Esophagus squamous epithelium (tissue), 5 donors: ENCODE measurements around the gene CGB1. TPM values are rescaled to one million over a fixed set of nuclear protein-coding genes. Genes with fewer than 3 reads are reported as not detected.
A peak's percentile ranks its signal among the peaks of the same experiment; 100 is the strongest.

Source experiments
- DNase-seq: peaks from one replicate; lab custom pipeline; 2025; lab: John Stamatoyannopoulos, UW
- H3K27ac ChIP-seq, 4 donors: fragments of 200-600 bp; sonication (generic); one replicate each; pipeline ENCODE4 v1.5.1; 2016 to 2019; ENCODE audit warnings: mild to moderate bottlenecking in 1 of 4
- H3K27me3 ChIP-seq, 4 donors: fragments of 200-600 bp; sonication (generic); 1 replicate in 3 of 4; 2 replicates in 1 of 4; pipeline versions ENCODE4 v1.5.1 to v1.6.0; 2017 to 2021; ENCODE audit warnings: antibody characterized with exemption in 1 of 4
- H3K36me3 ChIP-seq, 3 donors: fragments of 200-600 bp; sonication (generic); one replicate each; pipeline ENCODE4 v1.5.1; 2016 to 2019
- H3K4me1 ChIP-seq, 3 donors: fragments of 200-600 bp; sonication (generic); one replicate each; pipeline ENCODE4 v1.5.1; 2017 to 2019
- H3K4me3 ChIP-seq, 4 donors: fragments of 200-600 bp; sonication (generic); 1 replicate in 3 of 4; 2 replicates in 1 of 4; pipeline ENCODE4 v1.5.1; 2016 to 2019; ENCODE audit warnings: mild to moderate bottlenecking in 2 of 4, moderate library complexity in 1 of 4
- H3K9me3 ChIP-seq, 3 donors: fragments of 200-600 bp; sonication (generic); one replicate each; pipeline ENCODE4 v1.5.1; 2016 to 2019
- POLR2A ChIP-seq, 4 donors: fragments of 450-650 bp; IDR thresholded peaks; one replicate each; pipeline ENCODE4 v1.6.1; 2017; ENCODE audit warnings: antibody characterized with exemption in 4 of 4, mild to moderate bottlenecking in 4 of 4, moderate library complexity in 3 of 4
- WGBS, 2 donors: methylation state at CpG; one replicate each; pipeline ENCODE4 v1.1.5; 2018; 5-methylcytosine and 5-hydroxymethylcytosine counted together
- intact Hi-C: fragments of 100-400 bp; cut with DNase I; formaldehyde crosslinking; loops from one replicate; pipeline ENCODE4 v1.15.0; 2022
- total RNA-seq, 4 donors: library from RNA; depleted of rRNA; stranded (reverse); fragments of >200 nt; gene quantifications; one replicate each; pipeline ENCODE4 v1.1.0, GENCODE V29; 2016
- TF ChIP-seq, protein P1 (sequence below), 6 experiments: fragments of 450-650 bp in 4 of 6; fragments of 200-600 bp in 2 of 6; sonication (generic) in 2 of 6; IDR thresholded peaks; one replicate each; pipeline ENCODE4 v1.5.1; 2016 to 2019; ENCODE audit warnings: antibody characterized with exemption in 6 of 6, mild to moderate bottlenecking in 4 of 6, moderate library complexity in 4 of 6
- donor health status: DM: yes; HTN: yes; CAD: no.

The CGB1 gene
- total RNA-seq, 4 donors from 2014 or later, result not detected

DNA sequence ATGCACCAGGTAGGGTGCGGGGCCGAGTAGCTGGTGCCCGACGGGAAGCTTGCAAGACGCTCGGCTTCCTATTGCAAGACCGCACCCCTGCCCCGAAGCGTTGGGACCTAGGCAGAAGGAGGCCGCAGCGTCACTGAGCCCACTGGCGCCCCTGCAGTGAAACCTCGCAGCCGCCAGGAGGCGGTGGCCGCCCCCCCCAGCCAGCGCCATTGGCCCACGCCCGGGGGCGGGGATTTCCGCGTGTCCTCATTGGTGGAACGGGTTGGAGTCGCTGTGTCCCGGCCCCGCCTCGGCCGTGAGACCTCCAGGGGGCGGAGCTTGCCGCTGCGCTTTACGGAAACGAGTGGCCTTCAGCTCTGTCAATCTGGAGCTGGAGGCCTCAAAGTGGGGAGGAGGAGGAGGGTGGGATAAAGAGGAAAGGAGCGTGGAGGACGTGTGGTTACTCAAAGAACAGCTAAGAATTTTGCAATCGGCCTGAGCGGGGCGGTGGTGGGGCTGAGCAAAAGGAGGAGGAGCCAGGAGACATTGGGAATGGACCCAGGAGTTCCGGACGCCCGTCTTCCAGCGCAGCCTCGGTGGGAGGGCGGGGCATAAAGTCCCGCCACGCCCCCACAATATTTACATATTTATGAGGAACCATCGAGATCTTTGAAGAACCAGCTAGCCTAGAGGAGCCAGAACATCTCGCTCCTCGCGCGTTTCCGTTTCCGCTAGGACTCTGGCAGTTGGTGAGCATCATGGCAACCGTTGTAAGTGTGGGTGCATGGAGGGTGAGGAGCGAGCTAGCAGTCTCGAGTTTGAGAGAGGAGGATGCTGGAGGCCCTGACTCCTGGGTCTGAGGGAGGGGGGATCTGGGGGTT lies 43.3 kb downstream of the CGB1 start, which contains the start of the genes GYS1 and RUVBL2:
GYS1 (minus strand) TSS at position 135 of the 860 bp plus-strand sequence. CDS start 197 bp downstream, outside the sequence.
RUVBL2 (plus strand) TSS at position 713 of the 860 bp plus-strand sequence; CDS start at position 738, 25 bp downstream.
- peak; percentile 97 for DNase-seq
- peaks cover 31 to 51% (median 32%) of the 10 kb centered on the region in 3 donors for H3K4me1 ChIP-seq
- H3K9me3 ChIP-seq, result no peaks in the 10 kb centered on the region
- intact Hi-C loops, result no loop called here
- peak within 1 kb of the TSS; percentile 53 to 83 (median 78) for H3K4me3 ChIP-seq
- peaks cover 6 to 30% (median 8%) of the 10 kb centered on the region in 3 donors for H3K36me3 ChIP-seq
- TF ChIP-seq, protein P1, sequence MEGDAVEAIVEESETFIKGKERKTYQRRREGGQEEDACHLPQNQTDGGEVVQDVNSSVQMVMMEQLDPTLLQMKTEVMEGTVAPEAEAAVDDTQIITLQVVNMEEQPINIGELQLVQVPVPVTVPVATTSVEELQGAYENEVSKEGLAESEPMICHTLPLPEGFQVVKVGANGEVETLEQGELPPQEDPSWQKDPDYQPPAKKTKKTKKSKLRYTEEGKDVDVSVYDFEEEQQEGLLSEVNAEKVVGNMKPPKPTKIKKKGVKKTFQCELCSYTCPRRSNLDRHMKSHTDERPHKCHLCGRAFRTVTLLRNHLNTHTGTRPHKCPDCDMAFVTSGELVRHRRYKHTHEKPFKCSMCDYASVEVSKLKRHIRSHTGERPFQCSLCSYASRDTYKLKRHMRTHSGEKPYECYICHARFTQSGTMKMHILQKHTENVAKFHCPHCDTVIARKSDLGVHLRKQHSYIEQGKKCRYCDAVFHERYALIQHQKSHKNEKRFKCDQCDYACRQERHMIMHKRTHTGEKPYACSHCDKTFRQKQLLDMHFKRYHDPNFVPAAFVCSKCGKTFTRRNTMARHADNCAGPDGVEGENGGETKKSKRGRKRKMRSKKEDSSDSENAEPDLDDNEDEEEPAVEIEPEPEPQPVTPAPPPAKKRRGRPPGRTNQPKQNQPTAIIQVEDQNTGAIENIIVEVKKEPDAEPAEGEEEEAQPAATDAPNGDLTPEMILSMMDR (IDR thresholded peaks at IDR 0.05), result peak; percentile 96 to 100 (median 99)
- TF ChIP-seq POLR2A (IDR thresholded peaks at IDR 0.05), result peak in 3 of 4 donors; percentile 38 to 95 (median 93)
- 0% methylated on average over 6 to 33 of the region's 56 CpGs for WGBS, 2 donors
- H3K27ac ChIP-seq, result peak within 1 kb of the TSS; percentile 90 to 97 (median 97)
- H3K27me3 ChIP-seq, result no peaks in the 10 kb centered on the region

DNA sequence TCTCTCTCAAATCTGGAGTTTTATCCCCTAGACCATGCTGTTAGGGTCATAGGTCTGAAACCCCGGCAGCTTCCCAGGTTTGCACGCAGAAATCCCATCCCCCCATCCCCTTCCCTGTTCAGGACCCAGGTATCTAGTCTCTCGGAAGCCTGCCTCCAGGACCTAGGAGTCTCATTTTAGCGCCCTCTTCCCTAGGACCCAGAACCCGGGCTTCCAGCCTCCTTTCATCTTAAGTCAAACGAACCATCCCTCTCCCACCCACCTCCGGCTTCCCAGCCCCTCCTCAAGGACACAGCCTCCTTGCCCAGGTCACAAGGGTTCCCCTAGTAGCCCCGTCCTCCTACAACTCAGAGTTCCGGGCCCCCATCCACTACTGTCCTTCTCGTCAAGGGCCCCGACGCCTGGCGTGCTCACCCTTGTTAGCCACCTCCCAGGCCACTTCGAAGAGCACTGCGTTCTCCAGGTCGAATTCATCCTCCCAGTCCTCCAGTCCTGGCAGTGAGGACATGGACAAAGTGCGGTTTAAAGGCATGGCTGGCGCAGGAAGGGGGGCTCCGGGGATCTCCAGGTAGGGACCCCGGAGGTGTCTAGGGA lies 44.0 kb downstream of the CGB1 start:
- TF ChIP-seq, protein P1 (IDR thresholded peaks at IDR 0.05), result no peak
- no peak for TF ChIP-seq POLR2A (IDR thresholded peaks at IDR 0.05)
- 0 to 3% methylated on average over 5 to 15 of the region's 20 CpGs for WGBS, 2 donors
- H3K9me3 ChIP-seq, result no peaks in the 10 kb centered on the region
- peaks cover 31 to 51% (median 32%) of the 10 kb centered on the region in 3 donors for H3K4me1 ChIP-seq
- H3K27me3 ChIP-seq, result no peaks in the 10 kb centered on the region
- peak overlapping the region; percentile 53 to 83 (median 78) for H3K4me3 ChIP-seq
- no peak for DNase-seq
- intact Hi-C loops, result no loop called here
- H3K27ac ChIP-seq, result peak overlapping the region; percentile 90 to 97 (median 97)
- H3K36me3 ChIP-seq, result peaks cover 12 to 38% (median 12%) of the 10 kb centered on the region in 3 donors

DNA sequence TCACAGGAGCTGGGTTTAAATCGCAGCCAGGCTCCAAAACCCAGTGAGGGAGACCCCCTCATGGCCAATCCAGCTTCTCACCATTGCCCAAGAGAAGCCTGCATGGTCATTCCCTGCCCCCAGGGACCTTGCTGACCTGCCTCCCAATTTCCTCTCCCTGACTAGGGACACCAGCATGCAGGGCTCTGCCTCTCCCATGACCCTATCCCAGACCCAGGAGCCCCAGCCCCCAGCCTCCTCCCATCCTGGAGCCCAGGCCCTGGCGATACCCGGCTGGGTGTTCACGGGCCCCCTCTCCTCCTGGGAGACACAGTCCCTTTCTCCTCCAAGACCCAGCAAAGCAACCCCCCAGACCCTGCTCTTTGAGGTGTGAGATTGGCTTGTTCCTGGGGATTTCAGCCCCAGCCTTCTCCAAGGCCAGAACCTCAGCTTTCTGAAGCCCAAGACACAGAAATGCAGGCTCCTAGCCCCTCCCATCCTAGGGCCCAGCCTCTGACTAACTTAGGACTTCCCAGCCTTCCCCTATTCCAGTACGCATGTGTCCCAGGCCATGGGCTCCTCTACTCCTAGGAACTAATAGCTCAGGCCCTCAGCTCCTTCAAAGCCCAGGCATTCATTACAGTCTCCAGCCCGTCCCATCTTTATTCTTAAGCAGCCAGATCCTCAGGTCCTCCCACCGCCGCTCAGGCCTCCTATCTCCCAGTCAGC lies 44.7 kb downstream of the CGB1 start:
- peak in 3 of 4 donors; percentile 44 to 70 (median 61) for TF ChIP-seq POLR2A (IDR thresholded peaks at IDR 0.05)
- TF ChIP-seq, protein P1 (IDR thresholded peaks at IDR 0.05), result peak in 1 of 6 experiments; percentile 9
- Histone ChIP-seq H3K4me1 (peaks cover 31 to 51% (median 32%) of the 10 kb centered on the region in 3 donors), H3K9me3 (no peaks in the 10 kb centered on the region), H3K36me3 (peaks cover 12 to 44% (median 12%) of the 10 kb centered on the region in 3 donors), H3K4me3 (peak overlapping the region; percentile 53 to 83 (median 78)), H3K27me3 (no peaks in the 10 kb centered on the region), H3K27ac (peak overlapping the region; percentile 90 to 97 (median 97))
- DNase-seq, result no peak
- intact Hi-C loops, result no loop called here
- 13 to 19% methylated on average over 4 to 7 of the region's 8 CpGs for WGBS, 2 donors

DNA sequence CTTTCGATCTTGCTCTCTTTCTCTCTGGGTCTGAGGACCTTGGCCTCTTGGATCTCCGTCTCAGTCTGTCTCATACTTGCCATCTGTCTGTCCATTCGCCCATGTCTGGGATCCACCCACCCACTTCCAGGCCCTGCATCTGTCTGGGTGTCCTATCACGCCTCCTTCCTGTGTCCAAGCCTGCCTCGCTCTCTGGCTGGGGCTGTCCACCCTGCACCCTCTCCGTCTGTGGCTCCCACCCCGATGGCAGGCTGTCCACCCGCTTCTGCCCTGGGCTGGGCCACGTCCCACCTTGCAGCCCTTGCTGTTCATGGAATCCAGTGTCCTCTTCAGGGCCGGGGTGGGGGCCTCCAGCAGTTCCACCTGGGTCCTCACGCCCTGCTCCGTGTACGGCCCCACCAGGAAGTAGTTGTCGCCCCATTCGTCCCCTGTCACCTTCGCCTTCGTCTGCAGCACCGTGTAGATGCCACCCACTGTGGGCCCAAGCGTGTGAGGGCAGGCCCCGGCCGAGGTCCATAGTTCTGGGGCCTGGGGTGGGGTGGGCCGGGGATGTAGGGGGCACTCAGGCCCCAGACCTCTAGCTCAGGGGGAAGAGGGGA lies 45.6 kb downstream of the CGB1 start:
- Histone ChIP-seq H3K4me3 (peak overlapping the region in 2 of 4 donors; percentile 73 to 83), H3K27me3 (no peaks in the 10 kb centered on the region), H3K36me3 (peaks cover 12 to 53% (median 13%) of the 10 kb centered on the region in 3 donors), H3K27ac (peak overlapping the region; percentile 90 to 97 (median 97)), H3K4me1 (peaks cover 31 to 51% (median 32%) of the 10 kb centered on the region in 3 donors), H3K9me3 (no peaks in the 10 kb centered on the region)
- no peak for DNase-seq
- intact Hi-C loops, result no loop called here
- 79 to 88% methylated on average over 8 to 12 of the region's 22 CpGs for whole genome bisulfite sequencing, 2 donors
- TF ChIP-seq POLR2A (IDR thresholded peaks at IDR 0.05), result no peak
- TF ChIP-seq, protein P1 (IDR thresholded peaks at IDR 0.05), result no peak
